ENCODE results near the gene PRR7. TPM values are rescaled to one million over a fixed set of nuclear protein-coding genes. Genes with fewer than 3 reads are reported as not detected.

Gene PRR7
- total and polyA plus RNA-seq, 2 experiments from 2014 or later: 27.1 to 29.0 TPM

GRCh38 chr5:177477701-177478477, 31.3 kb downstream of the PRR7 start:
- Histone ChIP-seq H3K27me3 (no peaks in the 10 kb centered on the region), H3K4me1 (ENCODE audit: low read depth) (peaks cover 8% of the 10 kb centered on the region), H3K36me3 (peaks cover under 1% of the 10 kb centered on the region), H3K4me3 (no peak overlapping the region), H3K9me3 (ENCODE audit: low read depth) (no peaks in the 10 kb centered on the region), H3K27ac (no peak overlapping the region)
- TF ChIP-seq CTCF (IDR thresholded peaks at IDR 0.05; ENCODE audit: low read depth, low read length): no peak
- DNase-seq (ENCODE audit: low read depth in 1 of 2, low spot score in 1 of 2): no peak

GRCh38 chr5:177478711-177479646, 32.4 kb downstream of the PRR7 start:
- Histone ChIP-seq H3K27ac (peak overlapping the region; percentile 39), H3K27me3 (no peaks in the 10 kb centered on the region), H3K9me3 (ENCODE audit: low read depth) (no peaks in the 10 kb centered on the region), H3K4me1 (ENCODE audit: low read depth) (peaks cover 8% of the 10 kb centered on the region), H3K4me3 (no peak overlapping the region), H3K36me3 (peaks cover 11% of the 10 kb centered on the region)
- TF ChIP-seq CTCF (IDR thresholded peaks at IDR 0.05; ENCODE audit: low read depth, low read length): no peak
- DNase-seq (ENCODE audit: low read depth in 1 of 2, low spot score in 1 of 2): peak; percentile 93 to 95

GRCh38 chr5:177479774-177480173, 33.2 kb downstream of the PRR7 start:
- Histone ChIP-seq H3K27ac (peak overlapping the region; percentile 39), H3K9me3 (ENCODE audit: low read depth) (no peaks in the 10 kb centered on the region), H3K4me1 (ENCODE audit: low read depth) (peaks cover 8% of the 10 kb centered on the region), H3K36me3 (peaks cover 13% of the 10 kb centered on the region), H3K27me3 (no peaks in the 10 kb centered on the region), H3K4me3 (no peak overlapping the region)
- DNase-seq (ENCODE audit: low read depth in 1 of 2, low spot score in 1 of 2): peak in 1 of 2 donors; percentile 71
- no peak for TF ChIP-seq CTCF (IDR thresholded peaks at IDR 0.05; ENCODE audit: low read depth, low read length)

GRCh38 chr5:177482359-177482795, 35.8 kb downstream of the PRR7 start:
- Histone ChIP-seq H3K27ac (no peak overlapping the region), H3K4me1 (ENCODE audit: low read depth) (peaks cover 8% of the 10 kb centered on the region), H3K36me3 (peaks cover 29% of the 10 kb centered on the region)

More at GRCh38 chr5:177482359-177482795, 35.8 kb downstream of the PRR7 start:
- Histone ChIP-seq H3K9me3 (ENCODE audit: low read depth) (no peaks in the 10 kb centered on the region), H3K27me3 (no peaks in the 10 kb centered on the region), H3K4me3 (no peak overlapping the region)
- TF ChIP-seq CTCF (IDR thresholded peaks at IDR 0.05; ENCODE audit: low read depth, low read length): no peak
- no peak for DNase-seq (ENCODE audit: low read depth in 1 of 2, low spot score in 1 of 2)

Data from cardiac muscle cell (in vitro differentiated cells and primary cell).